NB4 (cell line): Measurements from ENCODE around the gene MEGF9.

Source experiments
- TF ChIP-seq, protein P1 (sequence below): IDR thresholded peaks from one replicate; pipeline ENCODE4 v1.5.1; 2012; ENCODE audit warnings: low read depth, low read length
- TF ChIP-seq, protein P2 (sequence below): IDR thresholded peaks from 2 replicates; pipeline ENCODE4 v1.6.1; 2011; ENCODE audit warnings: low read depth, low read length

DNA sequence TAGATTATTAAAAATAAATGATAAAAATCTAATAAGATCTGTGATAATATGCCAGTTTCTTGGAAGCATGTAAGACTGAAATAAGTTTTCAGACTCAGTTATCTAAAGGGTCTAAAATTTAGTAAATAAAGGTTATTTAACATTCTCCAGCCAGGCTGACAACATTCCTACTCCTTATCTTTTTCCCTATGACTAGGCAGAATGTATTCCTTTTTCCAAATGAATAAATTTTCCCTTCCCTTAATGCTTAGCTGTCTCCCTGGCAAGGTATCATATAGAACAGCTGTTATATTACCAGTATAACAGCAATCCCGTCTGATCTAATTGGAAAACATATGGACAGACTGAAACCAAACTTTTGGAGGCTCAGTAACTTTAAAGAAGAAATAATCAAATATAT is 13.0 kb downstream of the MEGF9 start:
- TF ChIP-seq, protein P1, sequence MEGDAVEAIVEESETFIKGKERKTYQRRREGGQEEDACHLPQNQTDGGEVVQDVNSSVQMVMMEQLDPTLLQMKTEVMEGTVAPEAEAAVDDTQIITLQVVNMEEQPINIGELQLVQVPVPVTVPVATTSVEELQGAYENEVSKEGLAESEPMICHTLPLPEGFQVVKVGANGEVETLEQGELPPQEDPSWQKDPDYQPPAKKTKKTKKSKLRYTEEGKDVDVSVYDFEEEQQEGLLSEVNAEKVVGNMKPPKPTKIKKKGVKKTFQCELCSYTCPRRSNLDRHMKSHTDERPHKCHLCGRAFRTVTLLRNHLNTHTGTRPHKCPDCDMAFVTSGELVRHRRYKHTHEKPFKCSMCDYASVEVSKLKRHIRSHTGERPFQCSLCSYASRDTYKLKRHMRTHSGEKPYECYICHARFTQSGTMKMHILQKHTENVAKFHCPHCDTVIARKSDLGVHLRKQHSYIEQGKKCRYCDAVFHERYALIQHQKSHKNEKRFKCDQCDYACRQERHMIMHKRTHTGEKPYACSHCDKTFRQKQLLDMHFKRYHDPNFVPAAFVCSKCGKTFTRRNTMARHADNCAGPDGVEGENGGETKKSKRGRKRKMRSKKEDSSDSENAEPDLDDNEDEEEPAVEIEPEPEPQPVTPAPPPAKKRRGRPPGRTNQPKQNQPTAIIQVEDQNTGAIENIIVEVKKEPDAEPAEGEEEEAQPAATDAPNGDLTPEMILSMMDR, result no peak
- TF ChIP-seq, protein P2, sequence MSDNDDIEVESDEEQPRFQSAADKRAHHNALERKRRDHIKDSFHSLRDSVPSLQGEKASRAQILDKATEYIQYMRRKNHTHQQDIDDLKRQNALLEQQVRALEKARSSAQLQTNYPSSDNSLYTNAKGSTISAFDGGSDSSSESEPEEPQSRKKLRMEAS, result no peak
